Tibial nerve (tissue), 3 donors: ENCODE results near the gene PDE1C.

ENCODE experiments used
- POLR2A ChIP-seq, 2 donors: fragments of 450-650 bp; IDR thresholded peaks; one replicate each; pipeline ENCODE4 v1.6.1; 2017; ENCODE audit warnings: antibody characterized with exemption in 2 of 2, mild to moderate bottlenecking in 2 of 2, moderate library complexity in 2 of 2
- TF ChIP-seq, protein P1 (sequence below), 5 experiments: fragments of 200-600 bp in 3 of 5; fragments of 450-650 bp in 2 of 5; sonication (generic) in 3 of 5; IDR thresholded peaks; one replicate each; pipeline ENCODE4 v1.5.1; 2016 to 2019; ENCODE audit warnings: antibody characterized with exemption in 5 of 5, mild to moderate bottlenecking in 3 of 5, moderate library complexity in 2 of 5

DNA sequence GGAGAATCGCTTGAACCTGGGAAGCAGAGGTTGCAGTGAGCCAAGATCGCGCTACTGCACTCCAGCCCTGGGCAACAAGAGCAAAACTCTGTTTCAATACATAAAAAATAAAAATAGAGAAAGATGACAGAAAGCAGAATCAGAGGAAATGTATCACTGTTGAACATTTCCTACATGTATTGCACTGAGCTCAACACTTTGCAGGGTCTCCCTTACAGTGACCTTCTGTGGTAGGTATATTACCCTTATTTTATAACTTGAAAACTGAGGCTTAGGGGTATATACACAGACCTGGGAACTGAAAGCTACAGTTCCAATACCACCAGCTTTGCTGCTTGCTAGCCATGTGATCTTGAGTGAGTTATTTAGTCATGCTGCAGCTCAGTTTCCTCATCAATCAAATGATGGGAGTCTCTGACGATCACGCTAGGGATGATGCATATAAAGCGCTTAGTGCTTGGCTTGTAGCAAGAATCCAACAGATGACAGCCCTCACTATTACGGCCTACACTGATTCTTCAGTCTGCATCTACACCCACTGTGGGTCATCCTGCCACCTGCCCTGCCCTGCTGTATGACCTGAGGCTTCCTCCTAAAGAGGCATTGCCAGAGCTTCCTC lies 99.0 kb downstream of the PDE1C start:
- TF ChIP-seq, protein P1, sequence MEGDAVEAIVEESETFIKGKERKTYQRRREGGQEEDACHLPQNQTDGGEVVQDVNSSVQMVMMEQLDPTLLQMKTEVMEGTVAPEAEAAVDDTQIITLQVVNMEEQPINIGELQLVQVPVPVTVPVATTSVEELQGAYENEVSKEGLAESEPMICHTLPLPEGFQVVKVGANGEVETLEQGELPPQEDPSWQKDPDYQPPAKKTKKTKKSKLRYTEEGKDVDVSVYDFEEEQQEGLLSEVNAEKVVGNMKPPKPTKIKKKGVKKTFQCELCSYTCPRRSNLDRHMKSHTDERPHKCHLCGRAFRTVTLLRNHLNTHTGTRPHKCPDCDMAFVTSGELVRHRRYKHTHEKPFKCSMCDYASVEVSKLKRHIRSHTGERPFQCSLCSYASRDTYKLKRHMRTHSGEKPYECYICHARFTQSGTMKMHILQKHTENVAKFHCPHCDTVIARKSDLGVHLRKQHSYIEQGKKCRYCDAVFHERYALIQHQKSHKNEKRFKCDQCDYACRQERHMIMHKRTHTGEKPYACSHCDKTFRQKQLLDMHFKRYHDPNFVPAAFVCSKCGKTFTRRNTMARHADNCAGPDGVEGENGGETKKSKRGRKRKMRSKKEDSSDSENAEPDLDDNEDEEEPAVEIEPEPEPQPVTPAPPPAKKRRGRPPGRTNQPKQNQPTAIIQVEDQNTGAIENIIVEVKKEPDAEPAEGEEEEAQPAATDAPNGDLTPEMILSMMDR (IDR thresholded peaks at IDR 0.05), result no peak
- TF ChIP-seq POLR2A (IDR thresholded peaks at IDR 0.05), result no peak
